Activated CD4-positive, alpha-beta T cell treated with anti-CD3 and anti-CD28 coated beads, Interleukin-2, amount 50 U/mL, for 48 hours (primary cell): Measurements from ENCODE around the gene CD99L2.
A peak's percentile ranks its signal among the peaks of the same experiment; 100 is the strongest.

Source experiments
- DNase-seq, 2 experiments: peaks; one replicate each; pipeline ENCODE4 v3.0.0-alpha.2; 2020

The CD99L2 gene, protein sequence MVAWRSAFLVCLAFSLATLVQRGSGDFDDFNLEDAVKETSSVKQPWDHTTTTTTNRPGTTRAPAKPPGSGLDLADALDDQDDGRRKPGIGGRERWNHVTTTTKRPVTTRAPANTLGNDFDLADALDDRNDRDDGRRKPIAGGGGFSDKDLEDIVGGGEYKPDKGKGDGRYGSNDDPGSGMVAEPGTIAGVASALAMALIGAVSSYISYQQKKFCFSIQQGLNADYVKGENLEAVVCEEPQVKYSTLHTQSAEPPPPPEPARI

DNA sequence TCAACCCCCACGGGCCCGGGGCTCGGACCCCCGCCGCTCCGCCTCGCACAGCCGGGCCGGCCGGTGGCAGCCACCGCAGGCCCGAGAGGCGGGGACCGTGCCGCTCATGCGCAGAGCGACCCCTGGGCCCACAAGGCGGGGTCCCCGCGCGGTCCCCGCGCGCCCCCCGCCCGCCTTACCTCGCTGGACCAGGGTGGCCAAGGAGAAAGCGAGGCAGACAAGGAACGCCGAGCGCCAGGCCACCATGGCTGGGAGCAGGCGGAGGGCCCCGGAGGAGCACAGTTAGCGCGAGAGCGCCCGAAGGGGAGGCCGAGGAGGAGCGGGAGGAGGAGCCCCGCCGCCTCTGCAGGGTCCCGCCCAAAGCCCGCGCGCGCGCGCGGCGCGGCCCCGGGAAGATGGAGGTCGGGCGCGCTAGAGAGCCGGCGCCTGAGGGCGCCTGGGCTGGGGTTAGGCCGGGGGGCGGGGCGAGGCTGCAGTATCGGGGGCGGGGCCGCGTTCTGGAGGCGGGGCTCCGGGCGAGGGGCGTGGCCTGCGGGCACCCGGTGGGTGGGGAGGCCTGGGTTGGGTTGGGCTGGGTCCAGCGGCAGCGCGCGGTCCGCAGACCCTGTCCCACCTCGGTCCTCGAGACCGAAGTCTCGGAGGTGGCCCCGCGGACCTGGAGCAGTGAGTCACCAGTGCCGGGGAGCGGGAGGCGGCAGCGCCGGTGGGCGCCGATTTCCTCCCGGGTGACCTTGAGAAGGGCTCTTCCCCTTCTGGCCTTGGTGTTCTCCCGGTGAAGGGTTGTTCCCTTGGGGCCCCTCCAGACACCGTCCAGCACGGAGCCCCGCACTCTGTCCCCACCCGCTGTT, at the start of gene CD99L2:
CD99L2 (minus strand) TSS at position 326 of the 848 bp plus-strand sequence; CDS start at position 246, 80 bp downstream.
- peak; percentile 86 to 88 for DNase-seq

DNA sequence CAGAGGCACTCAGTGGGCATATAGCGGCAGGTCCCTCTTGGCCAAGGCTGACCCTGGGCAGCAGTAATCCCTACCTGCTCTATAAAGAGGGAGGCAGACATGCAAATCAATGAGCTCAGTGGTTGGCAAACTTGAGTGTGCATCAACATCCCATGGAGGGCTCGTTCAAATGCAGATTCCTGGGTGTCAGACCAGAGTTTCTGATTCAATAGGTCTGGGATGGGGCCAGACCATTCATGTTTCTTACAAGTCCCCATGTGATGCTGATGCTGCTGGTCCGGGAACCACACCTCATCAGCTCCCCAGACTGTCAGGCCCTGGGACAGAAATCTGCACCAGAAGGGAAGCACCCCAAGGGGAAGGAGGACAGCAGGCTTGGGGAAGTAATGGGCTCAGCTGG, 45.8 kb upstream of the CD99L2 start:
- DNase-seq = no peak

DNA sequence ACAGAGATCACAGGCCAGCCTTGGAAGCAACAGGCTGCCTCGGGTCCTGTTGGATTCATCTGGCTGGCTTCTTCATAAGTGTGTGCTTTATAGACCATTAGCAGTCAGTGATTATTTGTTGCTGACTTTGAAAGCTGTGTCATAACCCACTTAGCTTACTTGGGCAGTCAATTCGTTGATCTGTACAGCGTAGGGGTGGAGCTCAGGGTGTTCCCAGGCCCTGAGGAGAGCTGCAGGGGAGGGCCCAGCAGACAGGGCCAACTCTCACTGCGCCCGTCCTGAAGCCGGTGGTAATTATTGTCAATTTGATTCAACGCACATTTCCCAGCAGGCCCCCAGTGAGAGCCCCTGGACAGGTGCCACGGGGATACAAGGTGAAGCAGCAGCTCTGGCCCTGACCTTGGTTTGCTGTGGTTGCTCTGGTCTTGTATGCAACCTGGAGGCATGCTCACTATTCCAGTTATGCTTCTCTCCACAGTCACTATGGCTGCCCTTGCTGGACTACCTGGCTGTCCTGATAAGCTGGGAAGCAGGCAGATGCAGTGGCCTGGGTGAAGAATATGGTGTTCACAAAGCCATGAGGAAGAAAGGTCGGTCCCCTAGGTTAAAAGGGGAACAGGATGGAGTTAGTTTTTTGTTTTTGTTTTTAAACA, 44.6 kb upstream of the CD99L2 start:
- no peak for DNase-seq

DNA sequence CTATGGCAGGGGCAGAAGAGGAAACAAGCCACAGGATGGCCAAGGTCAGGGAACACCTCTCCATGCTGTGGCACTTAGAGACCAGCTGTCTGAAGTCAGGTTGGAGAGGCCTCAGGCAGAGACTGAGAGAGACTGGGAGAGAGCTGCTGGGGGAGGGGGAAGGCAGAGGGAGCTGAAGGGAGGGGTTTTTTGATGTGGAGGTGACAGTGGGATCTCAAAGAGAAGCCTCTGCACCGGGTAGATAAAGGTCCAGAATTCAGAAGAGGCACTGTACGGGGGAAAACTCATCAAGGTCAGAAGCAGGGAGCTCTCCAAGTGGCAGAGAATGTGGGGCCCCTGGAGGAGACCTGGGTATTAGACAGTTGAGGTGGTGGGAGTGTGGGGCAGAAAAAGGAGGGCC, 43.1 kb upstream of the CD99L2 start:
- no peak for DNase-seq

DNA sequence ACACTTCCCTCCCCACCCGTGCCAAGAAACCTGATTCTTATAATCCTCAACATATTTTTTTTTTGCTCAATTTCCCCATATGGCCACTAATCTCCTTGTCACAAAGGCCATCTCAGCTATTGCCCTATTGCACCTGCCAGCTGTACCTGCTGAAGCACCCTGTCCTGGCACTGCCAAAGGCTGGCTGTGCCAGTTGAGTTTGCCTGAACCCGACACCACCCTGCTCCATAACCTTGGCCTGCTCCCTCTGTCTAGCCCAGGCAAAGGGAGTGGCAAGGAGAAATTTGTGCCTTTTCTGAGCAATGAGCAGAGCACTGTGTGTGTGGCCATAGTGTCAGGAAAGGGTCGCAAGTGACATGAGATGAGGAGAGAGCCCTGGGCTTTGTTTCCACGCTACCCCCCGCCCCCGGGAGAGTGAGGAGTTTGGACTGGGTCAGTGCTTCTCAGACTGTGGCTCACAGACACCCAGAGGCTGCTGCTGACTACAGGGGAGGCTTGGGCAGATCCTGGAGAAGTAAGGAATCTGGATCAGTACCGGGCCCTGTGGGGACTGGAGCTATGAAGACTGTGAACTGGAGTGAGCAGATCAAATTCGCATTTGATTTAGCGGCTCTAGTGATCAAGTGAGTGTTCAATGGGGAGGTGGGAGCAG, 42.5 kb upstream of the CD99L2 start:
- DNase-seq = no peak

DNA sequence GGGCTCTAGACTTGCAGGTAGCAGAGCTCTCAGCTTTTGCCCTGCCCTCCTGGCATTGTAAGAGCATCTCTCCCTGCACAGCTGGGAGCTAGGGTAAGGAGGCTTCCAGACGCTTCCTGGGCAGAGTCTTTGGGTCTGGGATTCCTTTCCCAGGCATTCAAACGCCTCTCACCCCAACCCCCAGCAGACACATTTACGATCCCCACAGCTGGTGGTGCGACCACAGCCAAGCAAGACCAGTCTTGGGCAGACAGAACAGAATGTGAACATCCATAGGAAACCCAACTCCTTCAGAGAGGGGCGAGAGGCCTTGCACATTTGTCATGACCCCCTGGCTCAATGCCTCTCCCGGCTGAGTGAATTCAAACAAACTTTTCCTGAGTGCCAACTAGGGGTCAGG, 38.1 kb upstream of the CD99L2 start:
- no peak for DNase-seq

DNA sequence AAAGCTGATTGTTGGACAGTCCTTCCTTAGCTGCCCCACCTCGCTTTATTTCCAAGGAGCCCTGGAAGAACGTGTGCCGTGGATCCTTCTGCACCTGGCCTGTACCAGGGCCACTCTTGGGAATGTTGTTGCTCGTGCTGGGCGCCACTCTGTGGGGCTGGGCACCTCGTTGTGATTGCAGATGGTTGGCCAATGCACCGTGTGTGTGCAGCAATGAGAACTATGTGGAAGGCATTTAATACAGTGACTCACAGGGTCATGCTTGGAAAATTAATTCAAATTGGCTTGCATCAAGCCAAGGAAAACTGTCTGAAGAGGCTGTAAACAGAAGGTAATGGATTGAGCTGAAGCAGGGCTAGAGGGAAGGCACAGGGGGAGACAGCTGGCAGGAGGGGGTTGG, 37.0 kb upstream of the CD99L2 start:
- DNase-seq = no peak

DNA sequence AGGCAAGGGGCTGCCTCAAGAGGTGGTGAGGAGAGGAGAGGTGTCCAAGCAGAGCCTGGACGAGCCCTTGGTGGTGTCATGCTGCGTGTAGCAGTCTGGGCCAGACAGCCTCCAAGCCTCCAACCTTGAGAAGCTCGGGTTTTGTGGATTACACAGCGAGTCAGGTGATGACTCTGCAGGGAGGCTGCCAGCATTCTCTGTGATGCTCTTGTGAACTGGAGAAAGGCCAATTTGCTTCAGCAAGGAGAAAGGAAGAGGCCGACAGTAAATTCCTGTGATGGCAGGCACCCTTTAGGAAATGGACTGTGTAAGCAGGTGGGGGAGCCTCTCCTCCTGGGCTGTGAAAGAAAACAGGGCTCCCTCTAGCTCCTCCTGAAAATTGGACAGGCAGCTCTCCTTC, 36.0 kb upstream of the CD99L2 start:
- no peak for DNase-seq

DNA sequence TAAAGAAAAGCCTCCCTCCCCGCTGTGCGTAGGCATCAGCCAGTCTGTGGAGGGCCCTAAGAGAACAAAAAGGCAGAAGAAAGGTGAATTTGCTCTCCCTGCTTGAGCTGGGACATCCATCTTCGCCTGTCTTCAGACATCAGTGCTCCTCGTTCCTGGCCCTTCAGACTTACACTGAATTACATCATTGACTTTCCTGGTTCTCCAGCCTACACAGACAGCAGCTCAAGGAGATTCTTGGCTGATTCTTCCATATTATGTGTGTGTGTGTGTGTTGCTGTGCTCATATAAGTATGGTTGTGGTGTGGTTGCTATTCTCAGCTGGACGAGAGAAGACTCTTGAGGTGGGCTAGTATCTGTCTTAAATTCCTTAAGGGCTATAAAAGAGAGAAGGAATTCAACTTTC, 35.5 kb upstream of the CD99L2 start:
- no peak for DNase-seq

DNA sequence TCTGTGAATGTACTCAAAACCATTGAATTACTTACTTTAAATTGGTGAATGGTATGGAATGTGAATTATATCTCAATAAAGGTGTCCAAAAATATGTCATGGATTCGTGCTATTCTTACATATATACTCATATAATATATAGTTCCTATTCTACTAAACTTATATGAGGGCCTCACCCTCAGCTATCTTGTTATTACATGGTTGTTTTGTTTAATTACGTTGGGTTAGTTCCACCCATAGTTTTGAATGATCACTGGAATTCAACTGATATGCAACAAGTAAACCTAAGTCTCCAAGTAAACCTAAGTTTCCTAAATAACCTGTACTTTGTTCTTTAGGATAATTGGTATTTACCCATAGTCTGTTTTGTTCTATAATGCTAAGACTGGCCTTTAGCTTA, 30.6 kb upstream of the CD99L2 start:
- DNase-seq = no peak

DNA sequence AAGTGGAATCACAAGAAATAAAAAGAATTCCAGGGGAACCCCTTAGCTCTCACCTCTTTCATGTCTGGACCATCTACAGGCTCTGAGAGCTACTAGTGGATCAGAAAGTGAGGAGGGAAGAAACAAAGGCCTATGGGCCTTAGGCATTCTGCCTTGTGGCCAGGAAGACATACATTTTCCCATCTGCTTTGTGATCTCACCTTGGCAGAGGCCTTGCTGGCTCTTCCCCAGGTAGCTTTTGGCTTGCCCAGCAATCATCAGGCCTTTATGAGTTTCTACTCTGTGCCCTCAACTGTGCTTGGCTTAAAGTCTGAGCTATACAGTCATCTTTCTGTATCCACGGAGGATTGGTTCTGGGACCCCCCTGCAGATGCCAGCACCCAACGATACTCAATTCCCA, 28.3 kb upstream of the CD99L2 start:
- DNase-seq = no peak

DNA sequence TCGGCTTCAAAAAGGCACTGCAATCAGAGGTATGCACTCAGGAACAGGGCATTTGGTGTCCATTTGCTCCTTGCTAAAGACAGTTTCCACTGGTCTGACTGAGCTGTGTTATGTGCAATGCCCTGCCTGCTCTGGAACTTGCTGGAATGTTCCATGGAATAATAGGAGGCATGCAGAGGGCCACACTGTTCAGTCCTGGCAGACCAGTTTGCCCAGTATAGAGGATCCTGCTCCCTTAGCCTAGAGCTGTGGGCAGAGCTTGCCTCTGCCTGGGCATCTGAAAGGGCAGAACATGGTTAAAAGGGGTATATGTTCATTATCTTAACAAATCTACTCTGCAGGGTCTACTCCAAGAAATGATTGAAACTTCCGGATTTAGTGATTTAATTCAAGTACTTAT, 27.8 kb upstream of the CD99L2 start:
- DNase-seq = no peak

DNA sequence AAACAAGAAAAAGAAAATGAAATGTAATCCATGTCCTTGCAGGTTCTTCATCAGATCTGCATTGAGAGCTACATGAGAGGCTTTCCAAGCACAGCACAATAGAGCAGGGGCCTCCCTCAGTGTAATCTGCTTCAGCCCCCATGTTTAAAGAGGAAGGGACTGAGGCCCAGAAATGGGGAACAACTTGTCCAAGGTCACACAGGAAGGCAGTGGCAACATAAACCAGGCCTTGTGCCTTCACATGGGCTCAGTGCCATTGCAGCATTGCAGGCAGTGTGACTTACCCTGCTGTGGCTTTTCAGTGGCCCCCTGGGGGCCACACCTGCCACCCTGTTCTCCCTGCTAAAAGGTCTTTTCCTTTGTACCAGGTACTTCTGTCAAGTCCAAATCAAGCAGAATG, 20.9 kb upstream of the CD99L2 start:
- no peak for DNase-seq

DNA sequence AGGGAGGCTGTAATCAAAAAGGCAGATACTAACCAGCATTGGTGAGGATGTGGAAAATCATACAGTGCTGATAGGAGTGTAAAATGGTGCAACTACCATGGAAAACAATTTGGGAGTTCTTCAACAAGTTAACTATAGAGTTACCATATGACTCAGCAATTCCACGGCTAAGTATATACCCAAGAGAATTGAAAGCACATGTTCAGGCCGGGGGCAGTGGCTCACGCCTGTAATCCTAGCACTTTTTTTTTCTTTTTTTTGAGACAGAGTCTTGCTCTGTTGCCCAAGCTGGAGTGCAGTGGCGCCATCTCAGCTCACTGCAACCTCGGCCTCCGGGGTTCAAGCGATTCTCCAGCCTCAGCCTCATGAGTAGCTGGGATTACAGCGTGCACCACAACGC, 15.0 kb upstream of the CD99L2 start:
- DNase-seq = no peak

DNA sequence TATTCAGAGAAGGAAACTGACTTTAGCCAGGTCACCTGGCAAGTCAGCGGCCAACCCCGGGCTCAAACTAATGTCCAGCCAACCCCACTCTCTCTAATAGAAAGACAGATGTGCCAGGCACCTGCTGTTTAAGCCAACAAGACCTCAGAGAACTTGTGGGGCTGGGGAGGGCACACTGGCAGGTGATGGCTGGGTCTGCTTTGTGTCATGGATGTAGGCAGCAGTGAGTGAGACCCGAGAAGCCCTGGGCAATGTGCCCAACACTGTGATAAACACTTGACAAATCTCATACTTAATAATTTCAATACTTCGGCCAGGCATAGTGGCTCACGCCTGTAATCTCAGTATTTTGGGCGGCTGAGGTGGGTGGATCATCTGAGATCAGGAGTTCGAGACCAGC, 9.0 kb upstream of the CD99L2 start:
- no peak for DNase-seq

DNA sequence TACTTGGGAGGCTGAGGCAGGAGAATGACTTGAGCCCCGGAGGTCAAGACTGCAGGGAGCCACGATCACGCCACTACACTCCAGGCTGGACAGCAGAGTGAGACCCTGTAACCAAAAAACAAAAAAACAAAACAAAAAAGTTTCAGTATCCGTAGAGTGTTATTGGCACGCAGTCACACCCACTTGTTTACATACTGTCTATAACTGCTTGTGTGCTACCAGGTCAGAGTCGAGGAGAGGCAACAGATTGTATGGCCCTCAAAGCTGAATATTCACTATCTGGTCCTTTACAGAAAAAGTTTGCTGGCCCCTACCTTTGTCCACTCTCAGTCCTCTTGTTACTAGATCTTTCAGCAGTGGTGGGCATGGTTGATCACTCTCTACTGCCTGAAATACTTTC, 8.2 kb upstream of the CD99L2 start:
- no peak for DNase-seq

DNA sequence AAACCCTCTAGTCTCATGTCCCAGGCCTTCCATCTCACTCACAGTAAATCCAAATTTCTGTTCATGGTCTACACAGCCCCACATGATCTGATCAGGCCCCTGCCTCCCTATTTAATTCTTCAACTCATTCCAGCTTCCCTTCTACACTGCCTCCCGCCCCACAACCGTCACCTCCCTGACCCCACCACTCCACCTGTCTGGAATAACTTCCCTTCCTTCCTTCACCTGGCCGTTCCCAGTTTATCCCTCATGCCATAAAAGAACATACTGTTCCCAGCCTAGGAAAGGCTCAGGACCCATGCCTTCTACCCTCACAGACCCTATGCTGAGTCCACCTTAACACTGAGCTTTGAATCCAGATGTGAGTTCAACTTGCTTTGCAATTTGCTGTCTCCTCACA, 6.8 kb upstream of the CD99L2 start:
- DNase-seq = no peak

DNA sequence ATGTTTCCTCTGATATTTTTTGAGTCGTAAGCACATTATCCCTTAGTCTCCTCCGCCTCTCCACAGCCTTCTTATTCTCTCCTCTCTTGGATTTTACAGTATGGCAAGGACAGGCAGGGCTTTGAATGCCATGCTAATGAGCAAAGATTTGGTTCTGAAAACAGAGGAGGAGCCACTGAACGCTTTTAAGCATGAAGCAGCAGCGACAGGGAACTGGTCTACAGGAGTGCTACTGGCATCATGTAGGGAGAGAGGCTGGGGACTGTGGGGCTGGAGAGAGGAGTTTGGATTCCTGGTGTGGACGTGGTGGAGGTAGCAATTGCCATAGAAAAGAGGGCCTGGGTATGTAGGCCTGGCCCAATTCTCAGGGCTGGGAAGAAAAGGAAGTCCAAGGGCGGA, 4.6 kb upstream of the CD99L2 start:
- DNase-seq = no peak

DNA sequence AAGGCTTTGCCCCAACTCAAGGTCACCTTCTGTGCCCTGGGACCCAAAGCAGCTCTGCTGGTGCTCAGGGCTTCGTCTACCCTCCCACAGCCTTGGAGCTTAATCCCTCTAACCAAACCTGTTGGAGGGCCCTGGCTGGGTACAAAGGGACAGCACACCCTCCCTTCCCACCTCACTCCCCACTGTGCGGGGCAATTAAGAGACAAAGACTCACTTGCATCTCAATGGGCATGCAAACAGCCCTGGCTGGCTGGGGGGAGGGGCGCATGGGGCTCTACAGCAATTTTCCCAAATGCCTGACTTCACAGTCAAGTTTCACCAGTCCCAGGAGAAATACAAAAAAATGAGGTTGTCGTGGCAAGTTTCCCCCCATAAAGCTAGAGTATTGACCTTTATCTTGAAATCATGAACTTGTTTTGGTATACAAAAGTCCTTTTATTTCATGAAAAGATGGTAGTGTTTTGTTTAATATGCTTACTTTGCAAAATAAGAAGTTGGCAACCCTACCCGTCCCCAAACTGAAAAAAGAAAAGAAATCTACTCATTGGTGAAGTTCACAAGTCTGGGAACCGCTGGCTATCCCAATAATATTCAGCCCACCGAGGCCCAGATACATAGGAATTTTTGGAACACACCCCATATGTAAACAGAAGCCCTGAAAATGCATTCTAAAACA, 4.1 kb upstream of the CD99L2 start:
- no peak for DNase-seq

DNA sequence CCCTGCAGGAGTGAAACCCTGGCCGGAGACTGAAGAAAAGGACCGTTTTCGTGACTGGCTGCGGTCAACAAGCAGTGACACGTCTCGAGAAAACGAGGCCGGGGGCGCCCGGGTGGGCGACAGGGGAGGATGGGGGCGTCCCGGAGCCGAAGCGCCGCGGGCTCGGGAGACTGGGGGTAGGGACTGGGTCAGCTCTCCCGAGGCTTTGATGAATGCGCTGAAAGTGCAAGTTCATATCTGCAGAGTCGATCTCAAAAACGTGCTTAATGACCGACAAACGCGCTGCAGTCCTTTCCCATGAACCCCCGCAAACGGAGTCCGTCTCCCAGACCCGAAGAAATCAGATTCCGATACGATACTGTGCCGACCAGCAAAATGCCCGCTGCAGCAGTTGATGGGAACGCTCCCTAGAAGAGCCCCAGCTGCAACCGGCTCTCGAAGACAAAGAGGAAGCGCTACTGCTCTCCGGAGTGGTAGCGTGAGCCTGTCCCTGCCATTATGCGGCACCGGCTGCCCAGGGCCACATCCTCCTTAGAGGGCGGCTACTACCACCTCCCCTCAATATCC, 806 bp upstream of the CD99L2 start:
- peak; percentile 5 to 34 for DNase-seq

DNA sequence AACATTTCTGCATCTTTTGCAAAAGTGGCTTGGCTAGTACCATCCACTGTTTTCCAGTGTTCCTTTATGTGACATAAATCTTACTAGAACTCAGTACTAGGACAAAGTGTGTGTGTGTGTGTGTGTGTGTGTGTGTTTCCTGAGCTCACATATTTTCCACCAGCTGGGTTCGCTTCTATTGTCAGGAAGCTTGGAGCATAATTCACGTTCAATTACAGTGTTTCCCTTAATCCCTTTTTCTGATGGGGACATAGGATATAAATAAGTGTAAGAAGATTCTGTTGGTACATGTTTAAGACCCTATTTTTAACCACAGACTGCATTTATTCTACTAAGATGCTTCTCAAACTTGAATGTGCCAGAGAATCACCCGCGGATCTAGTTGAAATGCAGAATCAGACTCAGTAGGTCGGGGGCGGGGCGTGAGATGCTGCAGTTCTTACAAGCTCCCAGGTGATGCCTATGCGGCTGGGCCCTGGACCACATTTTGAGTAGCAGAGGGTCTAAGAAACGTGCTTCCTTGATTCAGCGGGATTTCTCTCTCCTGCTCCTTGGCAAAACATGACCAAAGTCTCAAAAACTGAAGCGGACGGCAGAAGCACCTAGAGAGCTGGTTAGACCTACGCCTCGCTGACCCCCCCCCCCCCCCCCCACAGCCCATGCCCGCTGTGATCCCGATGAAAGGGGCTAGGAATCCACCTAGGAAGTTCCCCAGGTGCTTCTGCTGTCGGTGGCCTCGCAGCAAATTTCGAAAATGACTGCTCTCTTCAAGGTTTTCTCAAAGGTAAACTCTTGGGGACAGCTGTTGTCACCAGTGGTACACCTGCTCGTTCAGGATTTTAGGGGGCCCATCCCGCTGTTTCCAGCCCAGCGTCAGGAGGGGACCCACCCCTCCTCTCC, 797 bp downstream of the CD99L2 start:
- DNase-seq = peak; percentile 54 to 63
